ENCODE results near the gene NOVA2.

DNA sequence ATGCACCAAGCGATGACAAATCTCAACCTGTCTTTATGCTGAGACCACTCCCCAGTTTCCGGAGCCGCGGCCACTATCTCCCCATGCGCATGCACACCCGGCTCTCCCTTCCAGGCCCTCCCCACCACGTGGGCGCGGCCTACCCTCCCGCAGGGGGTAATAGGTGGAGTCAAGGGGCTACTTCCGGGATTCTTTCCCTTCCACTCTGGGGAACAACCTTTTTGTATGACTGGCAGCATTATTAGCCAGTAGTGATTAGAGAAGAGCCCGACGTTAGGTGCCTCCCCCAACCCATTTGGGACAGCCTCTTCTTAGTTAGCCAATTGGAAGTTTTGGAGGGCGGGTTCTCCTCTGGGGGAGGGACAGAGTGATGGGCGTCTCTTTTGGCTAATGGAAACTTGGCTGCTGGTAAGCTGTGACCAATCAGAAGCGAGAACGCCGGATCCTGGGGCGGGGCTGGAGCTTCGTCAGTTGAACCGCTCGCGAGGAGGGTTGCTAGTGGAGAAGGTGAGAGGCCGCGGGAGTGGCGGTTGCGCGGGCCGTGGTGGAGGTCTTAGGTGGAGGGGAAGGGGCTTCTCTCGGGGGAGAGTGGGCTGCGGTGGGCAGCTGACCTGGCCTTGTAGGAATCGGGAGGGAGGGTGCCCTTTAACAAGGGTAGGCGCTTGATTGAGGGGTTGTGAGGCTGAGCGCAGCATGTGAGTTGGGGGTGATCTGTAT, 21.5 kb upstream of the NOVA2 start, which contains the start of gene CCDC61:
- TF ChIP-seq CTCF (IDR thresholded peaks at IDR 0.05) (no peak), EZH2 (IDR thresholded peaks at IDR 0.05; ENCODE audit: borderline replicate concordance, insufficient read depth, low read depth, low read length, poor library complexity, severe bottlenecking) (no peak)

Measured in B cell (primary cell).